Measurements from ENCODE around the gene EXOC3L1.

DNA sequence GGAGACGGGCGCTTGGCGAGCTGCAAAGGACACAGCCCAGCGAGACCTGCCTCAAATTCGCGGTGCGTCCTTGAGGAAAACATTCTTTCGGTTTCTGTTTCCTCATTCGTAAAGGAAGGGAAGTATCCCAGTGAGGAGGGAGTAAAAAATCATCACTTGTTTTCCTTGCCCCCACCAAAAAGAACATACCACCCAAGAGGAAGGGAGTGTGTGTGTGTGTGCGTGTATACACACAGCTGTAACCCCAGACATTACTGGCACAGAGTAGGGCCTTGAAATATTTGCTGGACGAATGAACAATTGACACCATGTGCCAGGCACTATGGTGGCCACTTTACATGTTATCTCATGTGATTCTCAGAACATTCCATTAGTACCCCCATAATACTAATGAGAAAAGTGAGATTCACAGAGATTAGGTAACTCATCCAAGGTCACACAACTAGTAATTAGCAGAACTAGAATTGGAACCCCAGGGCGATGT, 4.2 kb downstream of the EXOC3L1 start:
- TF ChIP-seq, protein P1, sequence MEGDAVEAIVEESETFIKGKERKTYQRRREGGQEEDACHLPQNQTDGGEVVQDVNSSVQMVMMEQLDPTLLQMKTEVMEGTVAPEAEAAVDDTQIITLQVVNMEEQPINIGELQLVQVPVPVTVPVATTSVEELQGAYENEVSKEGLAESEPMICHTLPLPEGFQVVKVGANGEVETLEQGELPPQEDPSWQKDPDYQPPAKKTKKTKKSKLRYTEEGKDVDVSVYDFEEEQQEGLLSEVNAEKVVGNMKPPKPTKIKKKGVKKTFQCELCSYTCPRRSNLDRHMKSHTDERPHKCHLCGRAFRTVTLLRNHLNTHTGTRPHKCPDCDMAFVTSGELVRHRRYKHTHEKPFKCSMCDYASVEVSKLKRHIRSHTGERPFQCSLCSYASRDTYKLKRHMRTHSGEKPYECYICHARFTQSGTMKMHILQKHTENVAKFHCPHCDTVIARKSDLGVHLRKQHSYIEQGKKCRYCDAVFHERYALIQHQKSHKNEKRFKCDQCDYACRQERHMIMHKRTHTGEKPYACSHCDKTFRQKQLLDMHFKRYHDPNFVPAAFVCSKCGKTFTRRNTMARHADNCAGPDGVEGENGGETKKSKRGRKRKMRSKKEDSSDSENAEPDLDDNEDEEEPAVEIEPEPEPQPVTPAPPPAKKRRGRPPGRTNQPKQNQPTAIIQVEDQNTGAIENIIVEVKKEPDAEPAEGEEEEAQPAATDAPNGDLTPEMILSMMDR (IDR thresholded peaks at IDR 0.05) = no peak
- TF ChIP-seq POLR2A (IDR thresholded peaks at IDR 0.05) (no peak), POLR2AphosphoS5 (IDR thresholded peaks at IDR 0.05) (no peak), EP300 (IDR thresholded peaks at IDR 0.05; ENCODE audit: low read depth) (no peak)
